GM12892 (cell line): ENCODE results near the gene GPR68.
"Not testable (repeated sequence)": the region's sequence is repeated elsewhere in the genome, so short reads cannot be mapped to it uniquely, and the experiment has no call there.

Experiments
- DNase-seq: peaks from one replicate; pipeline ENCODE4 v3.0.0; 2011; ENCODE audit not compliant: insufficient read length
- FAIRE-seq: peaks from 2 replicates; lab custom pipeline; 2011; peaks lifted over from hg19 to GRCh38; lab: Jason Lieb, UNC
- POLR2A ChIP-seq: IDR thresholded peaks from 2 replicates; pipeline ENCODE4 v1.6.1; 2011; ENCODE audit warnings: low read depth, low read length, control low read depth
- POLR2AphosphoS5 ChIP-seq: IDR thresholded peaks from 2 replicates; pipeline ENCODE4 v1.6.1; 2011; ENCODE audit warnings: low read depth, low read length, control low read depth
- TAF1 ChIP-seq: IDR thresholded peaks from 2 replicates; pipeline ENCODE4 v1.6.1; 2011; ENCODE audit warnings: low read depth, mild to moderate bottlenecking, control low read depth, low read length, borderline replicate concordance

GPR68 gene

GRCh38 chr14:91270619-91271018 is 26.1 kb upstream of the GPR68 start:
- no peak for DNase-seq
- TF ChIP-seq POLR2A, result no peak
- no peak for TF ChIP-seq TAF1
- no peak for TF ChIP-seq POLR2AphosphoS5
- no peak for FAIRE-seq

DNA sequence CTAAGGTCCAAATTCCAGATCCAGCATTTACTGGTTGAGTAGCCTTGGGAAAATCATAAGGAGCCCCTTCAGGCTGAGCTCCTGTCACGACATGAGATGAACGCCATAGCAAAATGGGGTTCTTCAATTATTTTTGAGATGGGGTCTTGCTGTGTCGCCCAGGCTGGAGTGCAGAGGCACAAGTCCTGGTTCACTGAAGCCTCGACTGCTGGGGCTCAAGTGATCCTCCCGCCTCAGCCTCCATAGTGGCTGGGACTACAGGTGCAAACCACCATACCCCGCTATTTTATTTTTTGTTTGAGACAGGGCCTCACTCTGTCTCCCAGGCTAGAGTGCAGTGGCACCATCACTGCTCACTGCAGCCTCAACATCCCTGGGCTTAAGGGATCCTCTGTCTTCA is 25.7 kb upstream of the GPR68 start:
- DNase-seq, result no peak
- FAIRE-seq, result no peak
- TF ChIP-seq TAF1, result no peak
- TF ChIP-seq POLR2A, result no peak
- TF ChIP-seq POLR2AphosphoS5, result no peak

DNA sequence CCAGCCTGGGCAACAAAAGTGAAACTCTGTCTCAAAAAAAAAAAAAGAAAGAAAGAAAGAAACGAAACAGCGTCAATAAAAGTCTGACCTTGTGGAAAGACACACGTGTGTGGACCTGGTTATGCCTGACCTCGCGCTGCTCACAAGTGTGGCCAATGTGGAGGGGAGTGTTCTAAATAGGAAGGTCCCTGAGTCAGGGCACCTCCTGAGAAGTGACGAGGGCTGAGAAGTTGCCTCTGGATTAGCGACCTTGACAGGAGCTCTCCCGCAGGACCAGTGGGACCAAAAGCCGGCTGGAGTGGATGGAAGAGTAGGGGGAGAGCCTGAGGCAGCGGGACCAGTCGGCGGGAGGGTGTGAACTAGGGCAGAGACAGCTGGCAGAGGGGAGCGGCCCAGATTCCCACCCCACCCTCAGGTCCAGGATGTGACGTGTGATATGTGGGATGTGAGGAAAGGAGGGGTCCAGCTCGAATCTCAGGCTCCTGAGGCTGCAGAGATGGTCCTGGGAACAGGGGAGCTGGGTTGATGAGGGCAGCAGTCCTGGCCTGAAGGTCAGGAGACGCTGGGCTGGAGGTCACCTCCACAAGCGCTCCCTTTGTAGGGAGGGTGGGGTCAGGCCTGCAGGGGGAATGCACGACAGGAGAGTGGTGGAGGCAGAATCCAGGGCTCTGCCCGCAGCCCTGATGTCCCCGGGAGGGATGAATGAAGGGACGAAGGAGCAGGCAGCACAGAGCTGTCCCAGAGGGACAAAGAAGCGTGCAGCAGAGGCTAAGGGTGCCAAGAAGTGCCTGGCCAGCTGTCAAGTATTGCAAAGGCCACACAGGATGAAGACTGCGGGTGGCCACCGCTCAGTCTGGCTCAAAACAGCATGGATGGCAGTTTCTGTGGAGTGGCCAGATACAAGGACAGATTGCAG is 24.8 kb upstream of the GPR68 start:
- DNase-seq, result no peak
- FAIRE-seq, result no peak

GRCh38 chr14:91267965-91268437 is 23.5 kb upstream of the GPR68 start:
- FAIRE-seq, result no peak
- TF ChIP-seq POLR2AphosphoS5 (no peak), TAF1 (no peak), POLR2A (no peak)
- no peak for DNase-seq

More for the DNA sequence above, 24.8 kb upstream of the GPR68 start:
- TF ChIP-seq POLR2A (0 out of 2 replicates have a peak, but pooled peaks have one; percentile 12), TAF1 (no peak), POLR2AphosphoS5 (no peak)

DNA sequence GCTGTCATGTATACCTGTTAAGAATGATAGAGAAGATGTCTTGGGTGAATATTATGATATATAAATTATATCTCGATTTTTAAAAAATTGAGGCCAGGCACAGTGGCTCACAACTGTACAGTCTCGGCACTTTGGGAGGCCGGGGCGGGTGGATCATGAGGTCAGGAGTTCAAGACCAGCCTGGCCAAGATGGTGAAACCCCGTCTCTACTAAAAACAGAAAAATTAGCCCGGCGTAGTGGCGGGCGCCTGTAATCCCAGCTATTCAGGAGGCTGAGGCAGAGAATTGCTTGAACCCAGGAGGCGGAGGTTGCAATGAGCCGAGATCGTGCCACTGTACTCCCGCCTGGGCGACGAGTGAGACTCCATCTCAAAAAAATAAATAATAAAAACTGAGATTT is 21.8 kb upstream of the GPR68 start:
- DNase-seq, FAIRE-seq: not testable (repeated sequence)

DNA sequence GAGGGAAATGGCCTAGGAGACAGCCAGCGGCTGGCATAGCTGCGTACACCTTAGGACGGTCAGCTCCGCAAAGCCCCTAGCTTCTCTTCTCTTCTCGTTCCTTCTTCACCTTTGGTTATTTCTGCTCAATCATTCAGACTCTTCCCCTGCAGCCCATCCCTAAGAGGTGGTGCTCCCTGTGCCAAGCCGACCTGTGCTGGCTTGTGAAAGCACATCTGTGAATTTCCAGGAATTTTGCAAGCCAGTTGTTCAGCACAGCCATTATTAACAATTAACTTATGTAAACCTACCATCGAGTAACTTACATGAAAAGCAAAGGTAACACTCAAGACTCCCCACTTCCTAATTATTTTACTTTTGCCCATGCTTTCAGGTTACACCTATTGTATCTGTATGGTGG is 20.9 kb upstream of the GPR68 start:
- DNase-seq, result no peak
- FAIRE-seq, result no peak
- no peak for TF ChIP-seq TAF1
- no peak for TF ChIP-seq POLR2AphosphoS5
- no peak for TF ChIP-seq POLR2A

- FAIRE-seq (no peak), DNase-seq (no peak)
- no peak for TF ChIP-seq TAF1
- TF ChIP-seq POLR2AphosphoS5, result no peak; the same call in 1 of the 2 replicates
- no peak; the same call in 1 of the 2 replicates for TF ChIP-seq POLR2A
Observed at GRCh38 chr14:91264151-91265150, 19.9 kb upstream of the GPR68 start.

- DNase-seq, result no peak
- FAIRE-seq, result no peak
- TF ChIP-seq POLR2AphosphoS5 (no peak), POLR2A (no peak), TAF1 (no peak)
Observed at GRCh38 chr14:91263329-91263728, 18.8 kb upstream of the GPR68 start.

GRCh38 chr14:91261986-91262549 is 17.6 kb upstream of the GPR68 start:
- FAIRE-seq (no peak), DNase-seq (no peak)
- no peak for TF ChIP-seq POLR2A
- TF ChIP-seq TAF1, result no peak
- TF ChIP-seq POLR2AphosphoS5, result no peak

- FAIRE-seq, result no peak
- TF ChIP-seq POLR2AphosphoS5 (no peak), TAF1 (no peak), POLR2A (no peak)
- DNase-seq, result no peak
Observed at GRCh38 chr14:91261115-91261514, 16.6 kb upstream of the GPR68 start.

DNA sequence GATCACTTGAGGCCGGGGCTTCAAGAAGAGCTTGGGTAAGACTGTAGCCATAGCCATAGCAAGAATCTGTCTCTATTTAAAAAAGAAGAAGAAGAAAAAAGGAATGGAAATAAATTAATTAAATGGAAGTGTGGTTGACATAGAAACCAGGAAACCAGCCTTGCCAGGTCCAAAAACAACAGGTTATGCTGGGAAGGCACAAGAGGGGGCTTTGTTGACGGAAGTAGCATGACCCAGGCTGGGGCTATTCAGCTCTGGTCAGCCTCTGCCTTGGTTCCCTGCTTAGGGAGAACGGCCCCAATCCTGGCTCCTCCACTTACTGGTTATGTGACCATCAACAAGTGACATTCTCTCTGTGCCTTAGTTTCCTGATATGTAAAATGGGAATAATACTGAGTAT is 14.4 kb upstream of the GPR68 start:
- FAIRE-seq, result no peak
- TF ChIP-seq TAF1, result no peak
- no peak for TF ChIP-seq POLR2AphosphoS5
- no peak for TF ChIP-seq POLR2A
- DNase-seq, result no peak
